ENCODE data around the gene SLC22A3.
"Not testable (repeated sequence)": the region's sequence is repeated elsewhere in the genome, so short reads cannot be mapped to it uniquely, and the experiment has no call there.

The SLC22A3 gene

GRCh38 chr6:160348223-160349019 lies at the start of gene SLC22A3:
SLC22A3 (plus strand) TSS chr6:160348378; CDS start chr6:160348420, 42 bp downstream.
- DNase-seq = no peak

GRCh38 chr6:160299559-160299958 lies 48.6 kb upstream of the SLC22A3 start:
- no peak for DNase-seq

- DNase-seq = no peak
Observed at GRCh38 chr6:160300076-160300695, 48.0 kb upstream of the SLC22A3 start.

GRCh38 chr6:160301339-160301738 lies 46.8 kb upstream of the SLC22A3 start:
- DNase-seq = no peak

- not testable (repeated sequence) for DNase-seq
Observed at GRCh38 chr6:160302431-160303082, 45.6 kb upstream of the SLC22A3 start.

- no peak for DNase-seq
Observed at GRCh38 chr6:160303806-160304205, 44.4 kb upstream of the SLC22A3 start.

- DNase-seq = no peak
Observed at GRCh38 chr6:160305926-160306713, 42.1 kb upstream of the SLC22A3 start.

GRCh38 chr6:160309718-160310117 lies 38.5 kb upstream of the SLC22A3 start:
- DNase-seq = no peak

- DNase-seq = no peak
Observed at GRCh38 chr6:160312900-160313299, 35.3 kb upstream of the SLC22A3 start.

- DNase-seq = no peak
Observed at GRCh38 chr6:160315310-160315709, 32.9 kb upstream of the SLC22A3 start.

GRCh38 chr6:160316261-160316660 lies 31.9 kb upstream of the SLC22A3 start:
- DNase-seq = no peak

- no peak for DNase-seq
Observed at GRCh38 chr6:160319246-160319645, 28.9 kb upstream of the SLC22A3 start.

GRCh38 chr6:160321729-160322505 lies 26.3 kb upstream of the SLC22A3 start:
- DNase-seq = no peak

GRCh38 chr6:160327981-160328380 lies 20.2 kb upstream of the SLC22A3 start:
- DNase-seq = no peak

- DNase-seq = no peak
Observed at GRCh38 chr6:160328447-160328846, 19.7 kb upstream of the SLC22A3 start.

GRCh38 chr6:160329188-160329587 lies 19.0 kb upstream of the SLC22A3 start:
- DNase-seq = no peak

GRCh38 chr6:160330619-160331018 lies 17.6 kb upstream of the SLC22A3 start:
- no peak for DNase-seq

GRCh38 chr6:160331204-160331603 lies 17.0 kb upstream of the SLC22A3 start:
- no peak for DNase-seq

- DNase-seq = no peak
Observed at GRCh38 chr6:160331753-160332152, 16.4 kb upstream of the SLC22A3 start.

- DNase-seq = no peak
Observed at GRCh38 chr6:160333101-160333500, 15.1 kb upstream of the SLC22A3 start.

GRCh38 chr6:160333841-160334240 lies 14.3 kb upstream of the SLC22A3 start:
- no peak for DNase-seq

- no peak for DNase-seq
Observed at GRCh38 chr6:160336200-160336599, 12.0 kb upstream of the SLC22A3 start.
